H9 (cell line): ENCODE results near the gene SEC61A2. TPM values are rescaled to one million over a fixed set of nuclear protein-coding genes. Genes with fewer than 3 reads are reported as not detected.

ENCODE experiments used
- DNase-seq: peaks from one replicate; pipeline ENCODE4 v3.0.0-alpha.2; 2017
- H2AFZ ChIP-seq: one replicate; pipeline ENCODE4 v1.6.1; 2013; ENCODE audit warnings: mild to moderate bottlenecking, low read length, control low read depth, moderate library complexity
- H2AK5ac ChIP-seq: 2 replicates; pipeline ENCODE4 v1.6.1; 2013; ENCODE audit warnings: low read length, control low read depth, mixed read lengths; ENCODE audit not compliant: insufficient read length
- H2BK120ac ChIP-seq: one replicate; pipeline ENCODE4 v1.6.1; 2013; ENCODE audit warnings: low read depth, mild to moderate bottlenecking, low read length, control low read depth, inconsistent platforms; ENCODE audit not compliant: poor library complexity, severe bottlenecking
- H2BK12ac ChIP-seq: 2 replicates; pipeline ENCODE4 v1.6.1; 2013; ENCODE audit warnings: low read length, control low read depth, mixed read lengths, low read depth; ENCODE audit not compliant: insufficient read length
- H2BK15ac ChIP-seq: 2 replicates; pipeline ENCODE4 v1.6.1; 2013; ENCODE audit warnings: low read depth, low read length, control low read depth
- H2BK20ac ChIP-seq: one replicate; pipeline ENCODE4 v1.6.1; 2013; ENCODE audit warnings: low read depth, mild to moderate bottlenecking, low read length, control low read depth, inconsistent platforms; ENCODE audit not compliant: poor library complexity, severe bottlenecking
- H2BK5ac ChIP-seq: 2 replicates; pipeline ENCODE4 v1.6.1; 2013; ENCODE audit warnings: low read length, control low read depth, mixed read lengths; ENCODE audit not compliant: insufficient read length
- H3K14ac ChIP-seq: 2 replicates; pipeline ENCODE4 v1.6.1; 2013; ENCODE audit warnings: low read length, control low read depth; ENCODE audit not compliant: insufficient read depth
- H3K18ac ChIP-seq: 2 replicates; pipeline ENCODE4 v1.6.1; 2013; ENCODE audit warnings: low read depth, mild to moderate bottlenecking, mixed read lengths, low read length, control low read depth; ENCODE audit not compliant: insufficient read length
- H3K23ac ChIP-seq: 2 replicates; pipeline ENCODE4 v1.6.1; 2013; ENCODE audit warnings: low read length, control low read depth, mixed read lengths, low read depth; ENCODE audit not compliant: insufficient read length
- H3K23me2 ChIP-seq: 2 replicates; pipeline ENCODE4 v1.6.1; 2013; ENCODE audit warnings: low read depth, mild to moderate bottlenecking, mixed read lengths, low read length, control low read depth; ENCODE audit not compliant: insufficient read length, poor library complexity, severe bottlenecking
- H3K27ac ChIP-seq: 2 replicates; pipeline ENCODE4 v1.5.1; 2013; ENCODE audit warnings: low read length, control low read depth, mixed read lengths, low read depth; ENCODE audit not compliant: insufficient read length
- H3K27me3 ChIP-seq: 2 replicates; pipeline ENCODE4 v1.6.1; 2013; ENCODE audit warnings: low read length, control low read depth, inconsistent platforms; ENCODE audit not compliant: insufficient read depth
- H3K4ac ChIP-seq: 2 replicates; pipeline ENCODE4 v1.6.1; 2013; ENCODE audit warnings: low read depth, mild to moderate bottlenecking, control low read depth, inconsistent platforms, low read length, moderate library complexity
- H3K4me1 ChIP-seq: 2 replicates; pipeline ENCODE4 v1.6.1; 2013; ENCODE audit warnings: low read length, control low read depth, inconsistent platforms; ENCODE audit not compliant: insufficient read depth
- H3K4me2 ChIP-seq: 2 replicates; pipeline ENCODE4 v1.6.1; 2013; ENCODE audit warnings: low read length, control low read depth, mixed read lengths; ENCODE audit not compliant: insufficient read length, insufficient read depth
- H3K56ac ChIP-seq: 2 replicates; pipeline ENCODE4 v1.6.1; 2013; ENCODE audit warnings: low read depth, mild to moderate bottlenecking, mixed read lengths, low read length, control low read depth; ENCODE audit not compliant: insufficient read length
- H3K79me1 ChIP-seq: 2 replicates; pipeline ENCODE4 v1.6.1; 2013; ENCODE audit warnings: low read depth, mild to moderate bottlenecking, moderate library complexity, low read length, control low read depth, inconsistent platforms; ENCODE audit not compliant: insufficient read depth, poor library complexity, severe bottlenecking
- H3K79me2 ChIP-seq: 2 replicates; pipeline ENCODE4 v1.6.1; 2013; ENCODE audit warnings: low read length, control low read depth, inconsistent platforms; ENCODE audit not compliant: insufficient read depth
- H3K9ac ChIP-seq: 2 replicates; pipeline ENCODE4 v1.6.1; 2013; ENCODE audit warnings: low read length, control low read depth, mixed read lengths; ENCODE audit not compliant: insufficient read length; ENCODE audit errors: extremely low read depth
- H3K9me3 ChIP-seq: one replicate; pipeline ENCODE4 v1.6.1; 2013; ENCODE audit warnings: low read depth, low read length, inconsistent platforms; ENCODE audit not compliant: control insufficient read depth
- H3T11ph ChIP-seq: one replicate; pipeline ENCODE4 v1.6.1; 2013; ENCODE audit warnings: mild to moderate bottlenecking, low read length, control low read depth, inconsistent platforms
- H4K20me1 ChIP-seq: one replicate; pipeline ENCODE4 v1.6.1; 2013; ENCODE audit not compliant: control insufficient read depth, insufficient read length, insufficient read depth
- H4K5ac ChIP-seq: 2 replicates; pipeline ENCODE4 v1.6.1; 2013; ENCODE audit warnings: low read depth, mild to moderate bottlenecking, mixed read lengths, low read length, control low read depth; ENCODE audit not compliant: insufficient read length
- H4K8ac ChIP-seq: replicated peaks from 2 replicates; pipeline ENCODE4 v1.6.1; 2013; ENCODE audit warnings: low read length, control low read depth, mixed read lengths, low read depth; ENCODE audit not compliant: insufficient read length
- H4K91ac ChIP-seq: 2 replicates; pipeline ENCODE4 v1.6.1; 2013; ENCODE audit warnings: low read depth, mild to moderate bottlenecking, moderate library complexity, mixed read lengths, low read length, control low read depth; ENCODE audit not compliant: insufficient read length
- H3K27ac Mint-ChIP-seq, 3 experiments: 2 replicates in 2 of 3; 3 replicates in 1 of 3; pipeline ENCODE4 v1.8.0; 2020 to 2021; ENCODE audit warnings: mixed read lengths in 3 of 3, mild to moderate bottlenecking in 1 of 3, moderate library complexity in 1 of 3
- H3K27me3 Mint-ChIP-seq: 2 replicates; pipeline ENCODE4 v1.8.0; 2021; ENCODE audit warnings: low read depth, mild to moderate bottlenecking, moderate library complexity, mixed read lengths
- H3K36me3 Mint-ChIP-seq, 3 experiments: 2 replicates in 2 of 3; 3 replicates in 1 of 3; pipeline ENCODE4 v1.8.0; 2020 to 2021; ENCODE audit warnings: low read depth in 3 of 3, mixed read lengths in 3 of 3; ENCODE audit not compliant: insufficient read depth in 1 of 3
- H3K4me1 Mint-ChIP-seq, 2 experiments: 2 replicates each; pipeline ENCODE4 v1.8.0; 2020; ENCODE audit warnings: mixed read lengths in 2 of 2
- H3K4me3 Mint-ChIP-seq, 2 experiments: 2 replicates in 1 of 2; 3 replicates in 1 of 2; pipeline ENCODE4 v1.8.0; 2020 to 2021; ENCODE audit warnings: mild to moderate bottlenecking in 2 of 2, mixed read lengths in 2 of 2, moderate library complexity in 1 of 2
- H3K9me3 Mint-ChIP-seq, 2 experiments: 2 replicates in 1 of 2; 3 replicates in 1 of 2; pipeline ENCODE4 v1.8.0; 2020; ENCODE audit warnings: mild to moderate bottlenecking in 2 of 2, mixed read lengths in 2 of 2, moderate library complexity in 1 of 2
- CTCF ChIP-seq: fragments of 200-600 bp; sonication (generic); conservative IDR thresholded peaks from 3 replicates; pipeline ENCODE4 v1.8.0; 2021; ENCODE audit warnings: antibody characterized with exemption, mild to moderate bottlenecking
- WGBS: extraction: QIAGEN DNeasy Blood & Tissue Kit; methylation state at CpG from one replicate; pipeline ENCODE4 v1.1.7; 2013; ENCODE audit warnings: missing lambda C conversion rate, low lambda C conversion rate, mixed read lengths; ENCODE audit not compliant: insufficient read length; ENCODE audit errors: extremely low coverage; 5-methylcytosine and 5-hydroxymethylcytosine counted together
- total RNA-seq: library from RNA; stranded (reverse); gene quantifications from 2 replicates; pipeline ENCODE4 v1.2.1, GENCODE V29; 2021

Gene SEC61A2
- total RNA-seq, 1 experiment from 2014 or later, result 13.9 TPM

- Histone ChIP-seq H3K4me2 (peak overlapping the region; percentile 80), H2BK120ac (no peak overlapping the region), H3K9ac (peak overlapping the region; percentile 97), H3T11ph (no peak overlapping the region), H3K27ac (peak overlapping the region; percentile 49), H3K79me1 (peaks cover 10% of the 10 kb centered on the region), H3K79me2 (peaks cover 26% of the 10 kb centered on the region; the same call in 1 of the 2 replicates), H3K56ac (no peak overlapping the region), H4K5ac (no peak overlapping the region), H3K4ac (no peak overlapping the region), H2BK15ac (no peak overlapping the region), H3K9me3 (no peaks in the 10 kb centered on the region), H2BK5ac (no peak overlapping the region), H3K4me1 (no peaks in the 10 kb centered on the region), H2BK20ac (no peak overlapping the region), H2AFZ (no peak overlapping the region), H3K23me2 (peaks cover 4% of the 10 kb centered on the region), H3K23ac (no peak overlapping the region), H2AK5ac (no peak overlapping the region), H4K20me1 (no peaks in the 10 kb centered on the region), H2BK12ac (no peak overlapping the region), H4K91ac (no peak overlapping the region), H4K8ac (no peak overlapping the region), H3K18ac (no peak overlapping the region), H3K14ac (no peak overlapping the region), H3K27me3 (no peaks in the 10 kb centered on the region)
- H3K4me3 Mint-ChIP-seq, result peak overlapping the region; percentile 89 to 94
- peak overlapping the region; percentile 98 to 99 (median 99) for H3K27ac Mint-ChIP-seq
- H3K27me3 Mint-ChIP-seq, result no peaks in the 10 kb centered on the region
- no peak for TF ChIP-seq CTCF
- H3K9me3 Mint-ChIP-seq, result peaks cover 0 to 1% of the 10 kb centered on the region in 2 experiments; a peak in 2 of 5 replicates
- H3K4me1 Mint-ChIP-seq, result peaks cover 6 to 19% of the 10 kb centered on the region in 2 experiments
- DNase-seq, result no peak
- H3K36me3 Mint-ChIP-seq, result peaks cover 7 to 21% (median 20%) of the 10 kb centered on the region in 3 experiments; a peak in 5 of 7 replicates
- no CpG with 5 or more reads among the region's 12 CpGs for WGBS
These were observed 65.8 kb downstream of the SEC61A2 start for GRCh38 chr10:12195281-12195602.
